BLaER1 treated with 17β-estradiol and CSF1 and Interleukin-3, amounts not matched to agents 10 nM and 100 nM (cell line): ENCODE measurements around the gene SLCO4C1.
A peak's percentile ranks its signal among the peaks of the same experiment; 100 is the strongest.

Experiments used
- H3K27ac ChIP-seq, 11 experiments: shearing (Covaris generic); formaldehyde crosslinking; 2 replicates each; pipeline ENCODE4 v1.8.1; 2022
- H3K27me3 ChIP-seq, 11 experiments: shearing (Covaris generic); formaldehyde crosslinking; 2 replicates each; pipeline ENCODE4 v1.8.1; 2022
- H3K36me3 ChIP-seq, 11 experiments: shearing (Covaris generic); formaldehyde crosslinking; 2 replicates each; pipeline ENCODE4 v1.8.1; 2022
- H3K4me1 ChIP-seq, 10 experiments: shearing (Covaris generic); formaldehyde crosslinking; 2 replicates each; pipeline ENCODE4 v1.8.1; 2022
- H3K4me2 ChIP-seq, 11 experiments: shearing (Covaris generic); formaldehyde crosslinking; 2 replicates each; pipeline ENCODE4 v1.8.1; 2022
- H3K4me3 ChIP-seq, 10 experiments: shearing (Covaris generic); formaldehyde crosslinking; 2 replicates each; pipeline ENCODE4 v1.8.1; 2022
- H3K9ac ChIP-seq, 11 experiments: shearing (Covaris generic); formaldehyde crosslinking; 2 replicates each; pipeline ENCODE4 v1.8.1; 2022
- H3K9me3 ChIP-seq, 11 experiments: shearing (Covaris generic); formaldehyde crosslinking; replicated peaks in 1 of 11; 2 replicates each; pipeline ENCODE4 v1.8.1; 2022
- H4K20me1 ChIP-seq, 11 experiments: shearing (Covaris generic); formaldehyde crosslinking; 2 replicates each; pipeline ENCODE4 v1.8.1; 2022
- Cebpa-rat ChIP-seq, 11 experiments: shearing (Covaris generic); IDR thresholded peaks; 2 replicates each; pipeline ENCODE4 v1.8.1; 2022

The SLCO4C1 gene

GRCh38 chr5:102241809-102242421 lies 54.2 kb downstream of the SLCO4C1 start:
- no peak for TF ChIP-seq Cebpa-rat (IDR thresholded peaks at IDR 0.05)
- H3K9me3 ChIP-seq = peaks cover 0 to 4% (median 0%) of the 10 kb centered on the region in 11 experiments; a peak in 2 of 22 replicates
- no peak overlapping the region for H3K9ac ChIP-seq
- H3K4me2 ChIP-seq = no peak overlapping the region
- no peaks in the 10 kb centered on the region for H3K4me1 ChIP-seq
- H3K27ac ChIP-seq = no peak overlapping the region
- no peaks in the 10 kb centered on the region for H3K36me3 ChIP-seq
- H3K27me3 ChIP-seq = no peaks in the 10 kb centered on the region
- no peak overlapping the region for H3K4me3 ChIP-seq
- H4K20me1 ChIP-seq = no peaks in the 10 kb centered on the region

- H3K27ac ChIP-seq = no peak overlapping the region
- no peaks in the 10 kb centered on the region for H3K27me3 ChIP-seq
- no peak overlapping the region for H3K9ac ChIP-seq
- no peaks in the 10 kb centered on the region for H4K20me1 ChIP-seq
- no peak overlapping the region for H3K4me3 ChIP-seq
- no peak overlapping the region for H3K4me2 ChIP-seq
- H3K36me3 ChIP-seq = no peaks in the 10 kb centered on the region
- peaks cover 0 to 12% (median 9%) of the 10 kb centered on the region in 10 experiments; a peak in 16 of 20 replicates for H3K4me1 ChIP-seq
- TF ChIP-seq Cebpa-rat (IDR thresholded peaks at IDR 0.05) = no peak
- H3K9me3 ChIP-seq = peaks cover 0 to 5% (median 0%) of the 10 kb centered on the region in 11 experiments; a peak in 2 of 22 replicates
Observed at GRCh38 chr5:102231693-102232619, 64.1 kb downstream of the SLCO4C1 start.

- no peaks in the 10 kb centered on the region for H4K20me1 ChIP-seq
- no peak for TF ChIP-seq Cebpa-rat (IDR thresholded peaks at IDR 0.05)
- H3K9me3 ChIP-seq = peaks cover 0 to 5% (median 0%) of the 10 kb centered on the region in 11 experiments; a peak in 2 of 22 replicates
- H3K27ac ChIP-seq = peak overlapping the region in 10 of 11 experiments; percentile 18 to 80 (median 68); a peak in 18 of 22 replicates
- 0 out of 22 replicates have a peak overlapping the region, but pooled peaks of 1 of the 11 experiments have one; percentile 11 for H3K9ac ChIP-seq
- no peaks in the 10 kb centered on the region for H3K27me3 ChIP-seq
- no peak overlapping the region for H3K4me3 ChIP-seq
- H3K36me3 ChIP-seq = no peaks in the 10 kb centered on the region
- peak overlapping the region; percentile 16 to 57 (median 35); a peak in 16 of 22 replicates for H3K4me2 ChIP-seq
- H3K4me1 ChIP-seq = peaks cover 0 to 12% (median 9%) of the 10 kb centered on the region in 10 experiments; a peak in 16 of 20 replicates
Observed at GRCh38 chr5:102229685-102230084, 66.4 kb downstream of the SLCO4C1 start.

GRCh38 chr5:102226321-102226720 lies 69.8 kb downstream of the SLCO4C1 start:
- TF ChIP-seq Cebpa-rat (IDR thresholded peaks at IDR 0.05) = no peak
- Histone ChIP-seq H3K9me3 (peaks cover 11 to 17% (median 13%) of the 10 kb centered on the region in 11 experiments), H3K9ac (no peak overlapping the region), H3K4me1 (peaks cover 0 to 12% (median 9%) of the 10 kb centered on the region in 10 experiments; a peak in 16 of 20 replicates), H4K20me1 (no peaks in the 10 kb centered on the region), H3K4me2 (no peak overlapping the region), H3K4me3 (no peak overlapping the region), H3K27me3 (no peaks in the 10 kb centered on the region), H3K36me3 (no peaks in the 10 kb centered on the region), H3K27ac (no peak overlapping the region)

GRCh38 chr5:102223542-102224477 lies 72.3 kb downstream of the SLCO4C1 start:
- Histone ChIP-seq H3K9me3 (peaks cover 12 to 20% (median 15%) of the 10 kb centered on the region in 11 experiments), H3K27ac (no peak overlapping the region), H3K4me2 (peak overlapping the region in 1 of 11 experiments; percentile 55; a peak in 1 of 22 replicates), H3K36me3 (no peaks in the 10 kb centered on the region), H3K27me3 (no peaks in the 10 kb centered on the region), H3K4me3 (no peak overlapping the region), H4K20me1 (no peaks in the 10 kb centered on the region), H3K9ac (no peak overlapping the region), H3K4me1 (no peaks in the 10 kb centered on the region)
- no peak for TF ChIP-seq Cebpa-rat (IDR thresholded peaks at IDR 0.05)

- H3K9me3 ChIP-seq = peaks cover 12 to 20% (median 15%) of the 10 kb centered on the region in 11 experiments
- no peak for TF ChIP-seq Cebpa-rat (IDR thresholded peaks at IDR 0.05)
- H3K27ac ChIP-seq = no peak overlapping the region
- no peaks in the 10 kb centered on the region for H3K4me1 ChIP-seq
- H3K4me2 ChIP-seq = no peak overlapping the region
- no peak overlapping the region for H3K9ac ChIP-seq
- no peaks in the 10 kb centered on the region for H4K20me1 ChIP-seq
- H3K36me3 ChIP-seq = no peaks in the 10 kb centered on the region
- no peak overlapping the region for H3K4me3 ChIP-seq
- H3K27me3 ChIP-seq = no peaks in the 10 kb centered on the region
Observed at GRCh38 chr5:102222772-102223171, 73.3 kb downstream of the SLCO4C1 start.

- Histone ChIP-seq H3K27me3 (no peaks in the 10 kb centered on the region), H4K20me1 (no peaks in the 10 kb centered on the region), H3K4me1 (no peaks in the 10 kb centered on the region), H3K4me3 (no peak overlapping the region), H3K36me3 (no peaks in the 10 kb centered on the region), H3K27ac (no peak overlapping the region), H3K9me3 (peaks cover 12 to 20% (median 15%) of the 10 kb centered on the region in 11 experiments), H3K9ac (no peak overlapping the region), H3K4me2 (no peak overlapping the region)
- no peak for TF ChIP-seq Cebpa-rat (IDR thresholded peaks at IDR 0.05)
Observed at GRCh38 chr5:102221949-102222348, 74.1 kb downstream of the SLCO4C1 start.

GRCh38 chr5:102218159-102218558 lies 77.9 kb downstream of the SLCO4C1 start:
- Histone ChIP-seq H3K4me1 (no peaks in the 10 kb centered on the region), H4K20me1 (no peaks in the 10 kb centered on the region), H3K4me3 (no peak overlapping the region), H3K9ac (no peak overlapping the region), H3K36me3 (no peaks in the 10 kb centered on the region), H3K9me3 (peaks cover 12 to 27% (median 15%) of the 10 kb centered on the region in 11 experiments), H3K27ac (no peak overlapping the region), H3K4me2 (no peak overlapping the region), H3K27me3 (no peaks in the 10 kb centered on the region)
- TF ChIP-seq Cebpa-rat (IDR thresholded peaks at IDR 0.05) = no peak
